Measurements from ENCODE around the gene IFNA8. TPM values are rescaled to one million over a fixed set of nuclear protein-coding genes. Genes with fewer than 3 reads are reported as not detected.
"Not testable (repeated sequence)": the region's sequence is repeated elsewhere in the genome, so short reads cannot be mapped to it uniquely, and the experiment has no call there.

Gene IFNA8
- total and polyA plus RNA-seq, 2 experiments from 2014 or later, result not detected

DNA sequence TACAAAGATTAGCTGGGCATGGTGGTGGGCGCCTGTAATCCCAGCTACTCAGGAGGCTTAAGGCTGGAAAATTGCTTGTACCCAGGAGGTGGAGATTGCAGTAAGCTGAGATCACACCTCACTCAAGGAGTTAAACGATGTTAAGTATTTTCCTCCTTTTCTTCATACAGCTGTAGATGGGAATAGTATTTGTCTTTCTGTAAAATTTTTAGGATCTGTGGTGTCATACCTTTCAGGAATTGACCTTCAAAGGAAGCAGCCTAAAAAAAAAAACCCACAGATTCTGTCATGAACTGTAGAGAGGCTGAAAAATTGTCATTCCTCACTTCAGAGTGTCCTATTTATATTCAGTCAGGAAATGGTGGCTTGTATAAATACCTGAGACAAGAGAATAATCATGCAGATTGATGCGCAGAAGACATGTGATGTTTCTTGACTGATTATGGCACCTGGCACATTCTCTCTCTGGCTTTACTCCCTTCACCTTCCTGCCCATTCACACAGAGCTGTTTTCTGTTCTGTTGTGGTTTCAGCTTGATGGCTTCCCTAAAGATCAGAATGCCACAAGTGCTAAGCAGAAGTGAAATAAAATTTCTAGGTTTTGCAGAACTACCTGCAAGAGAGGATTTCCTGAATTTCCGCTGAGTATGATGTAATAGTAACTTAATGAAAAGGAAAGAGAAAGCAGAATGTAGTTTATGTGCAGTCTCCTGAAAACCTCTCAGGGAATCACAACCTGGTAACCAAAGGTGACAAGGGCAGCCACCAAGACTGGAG is 35.1 kb downstream of the IFNA8 start:
- H3K4me1 ChIP-seq (ENCODE audit: insufficient read depth), result 0 out of 2 replicates have a peak, but pooled peaks cover 3% of the 10 kb centered on the region
- H3K27me3 ChIP-seq (replicated peaks; ENCODE audit: insufficient read depth), result no peaks in the 10 kb centered on the region
- DNase-seq, result no peak
- no peaks in the 10 kb centered on the region for H3K9me2 ChIP-seq (ENCODE audit: insufficient read depth)
- H3K36me3 ChIP-seq (ENCODE audit: low read depth), result no peaks in the 10 kb centered on the region
- H3F3A ChIP-seq (ENCODE audit: insufficient read depth), result peaks cover 78% of the 10 kb centered on the region
- H2AFZ ChIP-seq, result no peak overlapping the region
- H3K4me2 ChIP-seq (ENCODE audit: unreplicated experiment), result no peak overlapping the region
- H3K9me3 ChIP-seq (ENCODE audit: low read depth), result no peaks in the 10 kb centered on the region
- in situ Hi-C loops (cut with MboI), result no loop called here
- no peaks in the 10 kb centered on the region for H4K20me1 ChIP-seq (ENCODE audit: insufficient read depth)
- TF ChIP-seq EZH2phosphoT487 (IDR thresholded peaks at IDR 0.05; ENCODE audit: insufficient read depth, low read depth), result no peak
- no peak for TF ChIP-seq EZH2 (IDR thresholded peaks at IDR 0.05; ENCODE audit: insufficient read depth, poor library complexity, severe bottlenecking)
- H3K27ac ChIP-seq, result no peak overlapping the region
- H3K4me3 ChIP-seq, result no peak overlapping the region
- H3K9ac ChIP-seq, result no peak overlapping the region
- H3K79me2 ChIP-seq (ENCODE audit: insufficient read depth), result no peaks in the 10 kb centered on the region
- WGBS, 2 experiments (ENCODE audit: low coverage in 1 of 2, low lambda C conversion rate in 2 of 2, missing lambda C conversion rate in 2 of 2), result 96 to 97% methylated on average over 4 of the region's 4 CpGs

DNA sequence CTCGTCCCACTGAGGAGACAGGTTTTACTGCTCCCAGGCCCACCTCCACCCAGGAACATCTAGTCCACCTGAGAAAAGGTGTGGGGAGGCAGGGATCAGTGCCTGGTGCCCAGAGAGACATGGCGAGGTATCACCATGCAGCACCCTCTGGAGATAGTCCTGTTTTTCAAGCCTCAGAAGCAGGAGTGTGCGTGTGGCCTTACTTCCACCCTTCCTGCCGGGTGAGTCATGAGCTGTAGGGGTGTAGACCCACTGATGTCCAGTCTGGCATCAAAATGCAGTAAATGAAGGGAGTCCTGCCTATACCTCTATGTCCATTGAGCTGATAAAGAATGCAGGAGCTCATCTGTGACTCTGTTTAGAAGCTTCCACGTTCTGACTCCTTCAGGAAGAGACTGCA is 40.4 kb downstream of the IFNA8 start:
- peaks cover 38% of the 10 kb centered on the region for H3K4me1 ChIP-seq (ENCODE audit: insufficient read depth)
- DNase-seq, result peak; percentile 45
- peaks cover 14% of the 10 kb centered on the region for H3K36me3 ChIP-seq (ENCODE audit: low read depth)
- H2AFZ ChIP-seq; in situ Hi-C loops (cut with MboI); H3K4me3 ChIP-seq; H3K9ac ChIP-seq; H3K79me2 ChIP-seq (ENCODE audit: insufficient read depth); H3K4me2 ChIP-seq (ENCODE audit: unreplicated experiment); H3K9me3 ChIP-seq (ENCODE audit: low read depth); H3K27ac ChIP-seq; H4K20me1 ChIP-seq (ENCODE audit: insufficient read depth); H3K9me2 ChIP-seq (ENCODE audit: insufficient read depth); H3K27me3 ChIP-seq (replicated peaks; ENCODE audit: insufficient read depth): not testable (repeated sequence)
- WGBS, 2 experiments (ENCODE audit: low coverage in 1 of 2, low lambda C conversion rate in 2 of 2, missing lambda C conversion rate in 2 of 2), result 84 to 89% methylated on average over 5 of the region's 5 CpGs
- H3F3A ChIP-seq (ENCODE audit: insufficient read depth), result peaks cover 91% of the 10 kb centered on the region

DNA sequence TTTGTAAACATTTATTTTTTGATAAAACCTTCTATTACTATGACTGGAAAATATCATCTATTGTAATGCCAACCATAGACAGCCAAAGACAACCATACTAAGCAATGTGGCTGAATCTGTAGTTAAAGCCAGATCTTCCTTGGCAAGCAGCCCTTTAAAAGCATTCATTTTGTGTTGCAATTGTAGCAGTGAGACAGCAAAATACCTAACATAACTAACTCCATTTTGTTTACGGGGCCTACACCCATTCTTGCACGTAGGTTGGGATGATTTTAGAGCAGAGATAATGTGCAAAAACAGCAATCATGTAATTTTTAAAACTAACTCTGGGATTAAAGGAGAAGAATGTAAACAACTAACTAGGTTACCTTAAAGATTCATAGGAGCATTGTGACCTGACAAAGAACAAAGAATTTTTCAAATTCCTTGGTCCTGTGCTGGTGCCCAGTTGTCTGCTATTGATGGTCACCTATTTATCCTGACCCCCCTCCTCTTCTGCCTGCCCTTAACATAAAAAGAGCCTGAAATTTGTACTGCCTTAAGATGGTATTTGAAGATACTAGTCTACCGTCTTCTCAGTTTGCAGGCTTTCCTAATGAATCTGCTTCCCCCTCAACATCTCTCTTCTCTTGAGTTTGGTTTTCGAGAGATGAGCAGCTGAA is 41.9 kb downstream of the IFNA8 start:
- Histone ChIP-seq H3K9me3 (ENCODE audit: low read depth) (no peaks in the 10 kb centered on the region), H4K20me1 (ENCODE audit: insufficient read depth) (no peaks in the 10 kb centered on the region), H3K27ac (peak overlapping the region; percentile 18), H3K4me1 (ENCODE audit: insufficient read depth) (peaks cover 47% of the 10 kb centered on the region), H3K4me2 (ENCODE audit: unreplicated experiment) (no peak overlapping the region), H2AFZ (no peak overlapping the region), H3K9ac (no peak overlapping the region), H3K9me2 (ENCODE audit: insufficient read depth) (no peaks in the 10 kb centered on the region), H3K27me3 (replicated peaks; ENCODE audit: insufficient read depth) (no peaks in the 10 kb centered on the region), H3K79me2 (ENCODE audit: insufficient read depth) (no peaks in the 10 kb centered on the region; the same call in 1 of the 2 replicates), H3K4me3 (no peak overlapping the region), H3F3A (ENCODE audit: insufficient read depth) (peaks cover 92% of the 10 kb centered on the region), H3K36me3 (ENCODE audit: low read depth) (peaks cover 14% of the 10 kb centered on the region)
- in situ Hi-C loops (cut with MboI), result no loop called here
- DNase-seq, result peak; percentile 52
- TF ChIP-seq EZH2 (IDR thresholded peaks at IDR 0.05; ENCODE audit: insufficient read depth, poor library complexity, severe bottlenecking) (no peak), EZH2phosphoT487 (IDR thresholded peaks at IDR 0.05; ENCODE audit: insufficient read depth, low read depth) (no peak)
- 88 to 89% methylated on average over 4 of the region's 4 CpGs for WGBS, 2 experiments (ENCODE audit: low coverage in 1 of 2, low lambda C conversion rate in 2 of 2, missing lambda C conversion rate in 2 of 2)

DNA sequence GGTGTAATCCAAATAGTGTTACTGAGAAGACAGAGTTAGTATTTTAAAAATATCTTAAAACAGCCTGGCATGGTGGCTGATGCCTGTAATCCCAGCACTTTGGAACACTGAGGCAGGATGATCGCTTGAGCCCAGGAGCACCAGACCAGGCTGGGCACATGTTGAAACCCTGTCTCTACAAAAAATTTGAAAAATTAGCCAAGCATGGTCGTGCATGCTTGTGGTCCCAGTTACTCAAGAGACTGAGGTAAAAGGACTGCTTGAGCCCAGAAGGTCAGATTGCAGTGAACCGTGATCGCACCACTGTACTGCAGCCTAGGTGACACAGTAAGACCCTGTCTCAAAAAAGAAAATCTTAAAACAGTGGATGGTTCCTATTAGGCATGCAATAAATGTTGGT is 43.8 kb downstream of the IFNA8 start:
- TF ChIP-seq EZH2phosphoT487 (IDR thresholded peaks at IDR 0.05; ENCODE audit: insufficient read depth, low read depth) (no peak), EZH2 (IDR thresholded peaks at IDR 0.05; ENCODE audit: insufficient read depth, poor library complexity, severe bottlenecking) (no peak)
- in situ Hi-C loops (cut with MboI), result no loop called here
- peaks cover 14% of the 10 kb centered on the region for H3K36me3 ChIP-seq (ENCODE audit: low read depth)
- H3K27me3 ChIP-seq (replicated peaks; ENCODE audit: insufficient read depth), result no peaks in the 10 kb centered on the region
- DNase-seq, result no peak
- H3K9ac ChIP-seq, result no peak overlapping the region
- H3K4me3 ChIP-seq, result no peak overlapping the region
- no peaks in the 10 kb centered on the region for H3K9me3 ChIP-seq (ENCODE audit: low read depth)
- H3F3A ChIP-seq (ENCODE audit: insufficient read depth), result peaks cover 91% of the 10 kb centered on the region
- H3K4me1 ChIP-seq (ENCODE audit: insufficient read depth), result peaks cover 44% of the 10 kb centered on the region
- no peak overlapping the region for H3K27ac ChIP-seq
- no peaks in the 10 kb centered on the region; the same call in 1 of the 2 replicates for H3K79me2 ChIP-seq (ENCODE audit: insufficient read depth)
- no peaks in the 10 kb centered on the region for H3K9me2 ChIP-seq (ENCODE audit: insufficient read depth)
- WGBS, 2 experiments (ENCODE audit: low coverage in 1 of 2, low lambda C conversion rate in 2 of 2, missing lambda C conversion rate in 2 of 2), result 75 to 78% methylated on average over 4 of the region's 4 CpGs
- no peaks in the 10 kb centered on the region for H4K20me1 ChIP-seq (ENCODE audit: insufficient read depth)
- H2AFZ ChIP-seq, result no peak overlapping the region
- no peak overlapping the region for H3K4me2 ChIP-seq (ENCODE audit: unreplicated experiment)
